HCT116 (cell line): ENCODE results near the gene RBM20. TPM values are rescaled to one million over a fixed set of nuclear protein-coding genes. Genes with fewer than 3 reads are reported as not detected.

Experiments
- ATAC-seq: fragments of 200-7000 bp; cut with Tn5 transposase; 2 replicates; pipeline ENCODE4 v1.9.1; 2020; ENCODE audit warnings: mild to moderate bottlenecking, moderate library complexity
- BruUV-seq: library from RNA; stranded (reverse); fragments of 400-500 nt; replicated peaks from 2 replicates; lab custom pipeline; 2021; lab: Mats Ljungman, UMichigan
- CTCF ChIA-PET: fragments of 300-600 bp; sonication (Branson Sonifier 250); formaldehyde crosslinking; loops from one replicate; lab custom pipeline; 2021; ENCODE audit warnings: antibody characterized with exemption; lab: Charles Lee
- POLR2A ChIA-PET: fragments of 300-600, 350-600 bp; sonication (Branson Sonifier 250); formaldehyde crosslinking; loops from one replicate; lab custom pipeline; 2021; ENCODE audit warnings: antibody characterized with exemption; lab: Charles Lee
- RAD21 ChIA-PET, 2 experiments: fragments of 300-600 bp; sonication (Branson Sonifier 250); formaldehyde crosslinking; loops; one replicate each; lab custom pipeline; 2023; ENCODE audit warnings: low total read pairs in 2 of 2; ENCODE audit not compliant: uncharacterized antibody in 2 of 2, unreplicated experiment in 2 of 2, low non-redundant PET in 1 of 2; lab: Charles Lee
- DNase-seq: peaks from one replicate; pipeline ENCODE4 v3.0.0-alpha.2; 2010; ENCODE audit warnings: low read depth, low spot score
- H2AFZ ChIP-seq: fragments of 200-600 bp; shearing (Covaris generic), sonication (generic); 2 replicates; pipeline ENCODE4 v1.6.1; 2017; ENCODE audit warnings: low read depth, mixed run types, mixed read lengths, antibody characterized with exemption, low read length; ENCODE audit not compliant: poor library complexity, severe bottlenecking
- H3K27ac ChIP-seq: 2 replicates; pipeline ENCODE4 v1.5.1; 2012; ENCODE audit warnings: low read depth, low read length
- H3K27me3 ChIP-seq: fragments of 200-600 bp; sonication (generic); 2 replicates; pipeline ENCODE4 v1.6.1; 2016; ENCODE audit warnings: mixed run types, low read length, mixed read lengths; ENCODE audit not compliant: insufficient read depth
- H3K36me3 ChIP-seq, 2 experiments: fragments of 200-500 bp in 1 of 2; fragments of 200-600 bp in 1 of 2; sonication (Bioruptor generic) in 1 of 2; sonication (generic) in 1 of 2; 2 replicates each; pipeline versions ENCODE4 v1.5.1 to v1.6.1; 2014 to 2016; ENCODE audit warnings: low read length in 2 of 2, inconsistent platforms in 1 of 2, mixed read lengths in 1 of 2, mixed run types in 1 of 2; ENCODE audit not compliant: insufficient read depth in 2 of 2, control insufficient read depth in 1 of 2
- H3K4me1 ChIP-seq, 2 experiments: fragments of 200-600 bp in 1 of 2; sonication (generic) in 1 of 2; 2 replicates each; pipeline versions ENCODE4 v1.5.1 to v1.6.1; 2012 to 2017; ENCODE audit warnings: low read length in 2 of 2, inconsistent platforms in 1 of 2, mild to moderate bottlenecking in 1 of 2, mixed read lengths in 1 of 2, mixed run types in 1 of 2, moderate library complexity in 1 of 2; ENCODE audit not compliant: insufficient read depth in 2 of 2, control insufficient read depth in 1 of 2
- H3K4me2 ChIP-seq: fragments of 200-600 bp; sonication (generic); 2 replicates; pipeline ENCODE4 v1.6.1; 2017; ENCODE audit warnings: mixed run types, low read length, mixed read lengths
- H3K4me3 ChIP-seq, 2 experiments: fragments of 200-600 bp in 1 of 2; sonication (generic) in 1 of 2; replicated peaks in 1 of 2; 2 replicates each; pipeline ENCODE4 v1.5.1; 2011 to 2016; ENCODE audit warnings: low read length in 2 of 2, control low read depth in 1 of 2, low read depth in 1 of 2, mild to moderate bottlenecking in 1 of 2, mixed read lengths in 1 of 2, mixed run types in 1 of 2
- H3K79me2 ChIP-seq: fragments of 200-600 bp; sonication (generic); 2 replicates; pipeline ENCODE4 v1.6.1; 2017; ENCODE audit warnings: mild to moderate bottlenecking, mixed run types, low read length, moderate library complexity, mixed read lengths; ENCODE audit not compliant: insufficient read depth
- H3K9ac ChIP-seq: fragments of 200-600 bp; sonication (generic); 2 replicates; pipeline ENCODE4 v1.6.1; 2016; ENCODE audit warnings: low read length, mixed read lengths
- H3K9me2 ChIP-seq: fragments of 200-600 bp; sonication (generic), shearing (Covaris generic); 2 replicates; pipeline ENCODE4 v1.6.1; 2017; ENCODE audit warnings: mixed run types, mild to moderate bottlenecking, moderate library complexity; ENCODE audit not compliant: insufficient read depth
- H3K9me3 ChIP-seq, 2 experiments: fragments of 200-500 bp in 1 of 2; fragments of 200-600 bp in 1 of 2; sonication (Bioruptor generic) in 1 of 2; sonication (generic) in 1 of 2; 2 replicates each; pipeline ENCODE4 v1.6.1; 2014 to 2017; ENCODE audit warnings: low read length in 2 of 2, mixed read lengths in 2 of 2, inconsistent platforms in 1 of 2, low read depth in 1 of 2, mild to moderate bottlenecking in 1 of 2, mixed run types in 1 of 2, moderate library complexity in 1 of 2; ENCODE audit not compliant: control insufficient read depth in 1 of 2, insufficient read depth in 1 of 2
- H4K20me1 ChIP-seq: fragments of 200-600 bp; sonication (generic), shearing (Covaris generic); 2 replicates; pipeline ENCODE4 v1.6.1; 2017; ENCODE audit warnings: mixed run types, mild to moderate bottlenecking, moderate library complexity; ENCODE audit not compliant: insufficient read depth
- CEBPB ChIP-seq: IDR thresholded peaks from 2 replicates; pipeline ENCODE4 v1.6.1; 2012; ENCODE audit warnings: low read depth
- POLR2A ChIP-seq: IDR thresholded peaks from 2 replicates; pipeline ENCODE4 v1.7.0; 2011; ENCODE audit warnings: borderline replicate concordance; ENCODE audit not compliant: insufficient read depth, insufficient read length; ENCODE audit errors: extremely low read depth
- SRF ChIP-seq: IDR thresholded peaks from 2 replicates; pipeline ENCODE4 v1.6.1; 2012; ENCODE audit warnings: low read depth
- ZNF274 ChIP-seq: fragments of 200-500 bp; sonication (Bioruptor generic); IDR thresholded peaks from 2 replicates; pipeline ENCODE4 v1.6.1; 2014; ENCODE audit warnings: mild to moderate bottlenecking, low read depth, low read length, inconsistent platforms
- intact Hi-C: fragments of 100-400 bp; cut with micrococcal nuclease; formaldehyde crosslinking; loops from 2 replicates; pipeline ENCODE4 v1.10.0; 2022
- total RNA-seq: library from RNA; stranded (reverse); gene quantifications from one replicate; pipeline ENCODE4 v1.2.1, GENCODE V29; 2021; ENCODE audit not compliant: unreplicated experiment

Gene RBM20
- total RNA-seq, 1 experiment from 2014 or later = 2.0 TPM

DNA sequence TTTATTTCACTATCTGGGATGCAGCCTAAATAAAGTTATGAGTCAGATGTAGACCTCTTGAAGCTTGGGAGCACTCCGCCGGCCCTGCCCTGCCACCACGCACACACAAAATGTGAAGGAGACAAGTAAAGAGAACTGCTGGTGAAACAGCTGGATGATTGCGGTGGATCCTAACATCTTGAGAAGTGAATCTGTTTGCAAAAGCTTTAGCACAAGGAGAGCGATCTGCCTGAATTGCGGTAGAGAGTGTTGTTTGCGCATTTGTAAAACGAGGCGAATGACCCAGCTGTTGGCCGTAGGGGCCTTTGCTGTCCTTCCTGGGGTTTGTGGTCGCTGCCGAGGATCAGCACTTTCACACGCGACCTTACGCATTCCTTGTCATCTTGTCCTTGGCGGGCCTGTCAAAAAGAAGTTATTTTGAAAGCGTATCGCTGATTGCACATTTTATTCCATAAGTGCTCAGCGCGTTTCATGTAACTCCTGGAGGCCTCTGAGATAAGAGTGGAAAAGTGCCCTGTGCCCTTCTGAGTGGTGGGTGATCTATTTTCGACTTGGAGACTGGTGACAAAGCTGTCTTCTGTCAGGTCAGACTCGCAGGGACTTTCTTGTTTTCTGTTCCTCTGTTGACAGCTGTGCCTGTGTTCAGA, 40.8 kb downstream of the RBM20 start:
- no peaks in the 10 kb centered on the region for H3K79me2 ChIP-seq
- RAD21 ChIA-PET = no interaction called here
- 0 out of 4 replicates have a peak, but pooled peaks cover 0 to 4% of the 10 kb centered on the region in 2 experiments for H3K4me1 ChIP-seq
- H3K9me2 ChIP-seq = no peaks in the 10 kb centered on the region
- no peak for TF ChIP-seq SRF
- no peak for ATAC-seq
- no peak overlapping the region for H3K4me3 ChIP-seq
- DNase-seq = no peak
- H4K20me1 ChIP-seq = no peaks in the 10 kb centered on the region
- intact Hi-C loops = loop anchor here (10.0 kb wide), 1 partner anchor 550 kb away; no protein-coding TSS in a partner anchor
- no peak overlapping the region for H3K4me2 ChIP-seq
- H3K27ac ChIP-seq = no peak overlapping the region
- CTCF ChIA-PET = interaction anchor here (0.7 to 2.7 kb wide), 3 partner anchors 12 to 77 kb away, joined by 3 to 17 read pairs (median 6); no protein-coding TSS in a partner anchor
- no peaks in the 10 kb centered on the region for H3K36me3 ChIP-seq
- no peaks in the 10 kb centered on the region for H3K27me3 ChIP-seq
- H3K9ac ChIP-seq = no peak overlapping the region
- POLR2A ChIA-PET = no interaction called here
- no TSS peak for BruUV-seq
- H3K9me3 ChIP-seq = no peaks in the 10 kb centered on the region
- no peak overlapping the region for H2AFZ ChIP-seq

DNA sequence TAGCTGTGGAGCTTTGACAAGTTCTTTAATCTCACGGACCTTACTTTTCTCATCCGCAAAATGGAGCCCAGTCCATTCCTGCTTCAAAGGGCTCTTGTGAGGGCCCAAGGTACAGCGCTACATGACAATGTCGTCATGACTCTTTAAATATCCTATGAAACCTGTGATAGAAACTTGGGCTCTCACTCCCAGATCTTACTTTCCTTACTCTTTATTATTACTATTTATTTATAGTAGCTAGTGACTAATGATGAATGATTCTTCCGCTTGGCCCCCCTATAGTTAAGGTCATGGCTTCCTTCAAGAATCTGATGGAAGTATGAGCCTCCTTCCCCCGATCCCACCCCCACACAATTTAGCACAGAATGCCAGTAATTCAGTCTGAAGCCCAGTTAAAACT, 41.9 kb downstream of the RBM20 start:
- no peaks in the 10 kb centered on the region for H3K9me2 ChIP-seq
- no peaks in the 10 kb centered on the region for H4K20me1 ChIP-seq
- H3K79me2 ChIP-seq = no peaks in the 10 kb centered on the region
- no peaks in the 10 kb centered on the region for H3K9me3 ChIP-seq
- no peak overlapping the region for H3K4me2 ChIP-seq
- ATAC-seq (no peak), DNase-seq (no peak)
- no peak overlapping the region for H3K27ac ChIP-seq
- no peak overlapping the region for H3K9ac ChIP-seq
- H2AFZ ChIP-seq = no peak overlapping the region
- BruUV-seq = no TSS peak
- no peaks in the 10 kb centered on the region for H3K27me3 ChIP-seq
- ChIA-PET POLR2A (no interaction called here), RAD21 (no interaction called here), CTCF (interaction anchor here (1.5 kb wide), 1 partner anchor 14 kb away, joined by 6 read pairs; no protein-coding TSS in a partner anchor)
- 0 out of 4 replicates have a peak, but pooled peaks cover 0 to 4% of the 10 kb centered on the region in 2 experiments for H3K4me1 ChIP-seq
- intact Hi-C loops = loop anchor here (10.0 kb wide), 1 partner anchor 551 kb away; no protein-coding TSS in a partner anchor
- TF ChIP-seq ZNF274 (no peak), CEBPB (no peak), POLR2A (no peak)
- H3K36me3 ChIP-seq = no peaks in the 10 kb centered on the region
- no peak overlapping the region for H3K4me3 ChIP-seq
